ENCODE data around the gene DOLK. TPM values are rescaled to one million over a fixed set of nuclear protein-coding genes. Genes with fewer than 3 reads are reported as not detected.
"Not testable (repeated sequence)": the region's sequence is repeated elsewhere in the genome, so short reads cannot be mapped to it uniquely, and the experiment has no call there.

The DOLK gene
- total RNA-seq, 6 experiments from 2014 or later: 27.8 to 34.4 (median 31.6) TPM

DNA sequence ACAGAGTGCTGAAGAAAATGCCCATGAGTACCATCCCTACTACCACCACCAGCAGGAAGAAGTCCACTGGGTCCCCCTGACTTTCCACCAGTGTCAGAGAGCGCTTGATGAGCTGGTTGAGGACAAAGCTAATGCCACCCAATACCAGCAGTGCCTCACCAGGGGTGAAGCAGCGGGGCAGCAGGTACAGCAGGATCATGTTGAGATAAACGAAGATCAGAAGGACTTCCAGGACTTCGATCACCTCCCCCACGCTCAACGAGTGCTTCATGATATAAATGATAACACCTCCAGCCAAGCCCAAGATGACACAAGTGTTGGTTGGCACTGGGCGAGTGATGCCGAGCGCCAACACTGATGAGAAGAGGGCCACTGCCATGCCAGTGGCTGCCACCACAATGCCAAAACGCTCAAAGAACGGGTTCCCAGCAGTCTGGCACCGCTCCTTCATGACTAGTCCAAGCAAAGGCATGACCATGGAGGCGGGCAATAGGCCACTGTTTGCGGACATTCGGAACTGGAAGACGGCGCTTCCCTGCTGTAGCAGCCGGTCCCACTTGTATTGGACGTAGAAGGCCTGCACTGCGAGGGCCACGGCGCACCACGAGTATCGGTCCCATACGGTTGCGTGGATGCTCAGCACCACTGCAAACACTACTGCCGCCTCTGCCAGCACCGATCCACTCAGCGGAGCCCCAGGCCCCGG lies 679 bp downstream of the DOLK start:
- peak overlapping the region; percentile 99 for H3K4me3 Mint-ChIP-seq
- no peaks in the 10 kb centered on the region for H3K9me3 Mint-ChIP-seq
- DNase-seq: no peak
- TF ChIP-seq CTCF (IDR thresholded peaks at IDR 0.05): no peak
- H3K27me3 Mint-ChIP-seq (ENCODE audit: insufficient read depth): peaks cover 5% of the 10 kb centered on the region
- peaks cover 23% of the 10 kb centered on the region for H3K4me1 Mint-ChIP-seq (ENCODE audit: low read depth)
- peak overlapping the region; percentile 97 for H3K27ac Mint-ChIP-seq
- peaks cover 17% of the 10 kb centered on the region for H3K36me3 Mint-ChIP-seq (ENCODE audit: low read depth)

DNA sequence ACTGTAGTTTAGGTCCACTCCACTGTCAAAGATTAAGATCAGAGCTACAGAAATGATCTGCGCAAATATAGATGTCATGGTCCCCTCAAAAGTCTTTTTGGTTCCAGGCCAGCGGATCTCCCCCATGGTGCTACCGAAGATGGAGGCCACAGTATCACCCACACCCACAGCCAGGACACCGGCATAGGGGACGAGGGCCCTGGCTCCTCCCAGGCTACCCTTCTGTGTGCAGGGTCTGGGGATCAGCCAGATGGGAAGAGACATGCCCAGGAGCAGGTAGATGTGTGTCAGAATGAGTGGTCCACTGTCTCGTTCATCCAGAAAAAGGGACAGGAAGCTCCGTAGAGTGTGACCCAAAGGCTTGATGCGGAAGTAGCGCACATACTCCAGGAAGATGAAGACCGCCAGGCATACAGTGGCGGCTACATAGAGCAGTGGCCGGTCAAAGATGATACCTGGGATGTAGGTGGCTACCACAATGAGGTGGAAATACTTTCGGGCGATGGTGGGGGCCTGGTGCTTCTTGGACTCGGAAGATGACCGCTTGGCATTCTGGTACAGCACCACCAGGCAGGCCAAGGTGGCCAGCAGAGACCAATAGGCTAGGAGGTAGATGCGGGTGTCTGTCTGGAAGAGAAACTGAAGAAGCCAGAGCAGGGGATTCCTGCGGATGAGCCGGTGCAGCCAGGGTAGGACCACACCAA lies 1.5 kb downstream of the DOLK start:
- Mint-ChIP-seq H3K4me3 (peak overlapping the region; percentile 99), H3K27me3 (ENCODE audit: insufficient read depth) (peaks cover 5% of the 10 kb centered on the region), H3K36me3 (ENCODE audit: low read depth) (peaks cover 17% of the 10 kb centered on the region), H3K9me3 (no peaks in the 10 kb centered on the region), H3K27ac (0 out of 2 replicates have a peak overlapping the region, but pooled peaks have one; percentile 97), H3K4me1 (ENCODE audit: low read depth) (peaks cover 23% of the 10 kb centered on the region)
- no peak for TF ChIP-seq CTCF (IDR thresholded peaks at IDR 0.05)
- DNase-seq: no peak

- not testable (repeated sequence) for H3K27ac Mint-ChIP-seq; H3K9me3 Mint-ChIP-seq; DNase-seq; H3K4me3 Mint-ChIP-seq; H3K27me3 Mint-ChIP-seq (ENCODE audit: insufficient read depth)
- Mint-ChIP-seq H3K36me3 (ENCODE audit: low read depth) (peaks cover 17% of the 10 kb centered on the region), H3K4me1 (ENCODE audit: low read depth) (peaks cover 23% of the 10 kb centered on the region)
Observed at GRCh38 chr9:128944966-128945365, 2.4 kb downstream of the DOLK start.

DNA sequence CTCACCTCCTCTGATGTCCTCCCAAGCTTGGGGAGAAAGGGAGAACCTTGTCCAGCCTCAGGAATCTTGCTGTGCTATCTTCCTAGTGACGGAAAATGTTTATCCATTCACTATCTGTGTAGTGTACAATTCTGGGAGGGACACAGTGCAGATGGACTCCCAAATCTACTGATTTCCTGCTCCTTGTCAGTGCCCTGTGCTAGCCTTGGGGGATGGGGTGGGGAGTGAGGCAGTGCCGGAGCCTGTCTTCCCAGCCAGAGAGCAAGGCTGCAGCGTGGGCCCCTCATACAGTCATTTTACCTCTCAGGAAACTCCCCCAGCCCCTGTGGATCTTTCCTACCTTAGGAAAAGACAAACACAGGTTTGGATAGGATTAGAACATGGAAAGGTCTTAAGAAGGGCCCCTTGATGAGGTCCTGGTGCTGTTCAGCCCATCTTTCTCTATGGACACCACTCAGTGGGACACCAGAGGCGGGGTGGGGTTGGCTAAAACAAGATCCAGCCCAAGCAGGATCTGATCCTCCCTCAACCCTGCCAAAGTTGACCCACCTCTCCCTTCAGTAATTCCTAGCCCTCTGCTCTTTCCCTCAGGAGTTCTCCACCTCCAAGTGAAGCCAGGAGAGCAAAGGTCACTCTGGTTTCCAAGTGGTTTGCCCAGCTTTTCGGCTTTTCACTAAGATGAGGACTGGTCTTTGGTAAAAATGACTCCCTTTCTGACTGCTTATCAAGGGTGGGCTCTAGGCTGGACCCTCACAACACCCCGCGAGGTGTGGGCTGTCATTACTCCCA lies 3.4 kb downstream of the DOLK start:
- H3K36me3 Mint-ChIP-seq (ENCODE audit: low read depth): peaks cover 17% of the 10 kb centered on the region
- H3K4me1 Mint-ChIP-seq (ENCODE audit: low read depth): peaks cover 23% of the 10 kb centered on the region
- no peak for TF ChIP-seq CTCF (IDR thresholded peaks at IDR 0.05)
- H3K27me3 Mint-ChIP-seq (ENCODE audit: insufficient read depth): peaks cover 5% of the 10 kb centered on the region
- H3K9me3 Mint-ChIP-seq: no peaks in the 10 kb centered on the region
- no peak overlapping the region for H3K4me3 Mint-ChIP-seq
- DNase-seq: no peak
- H3K27ac Mint-ChIP-seq: no peak overlapping the region

GRCh38 chr9:128940946-128941755 lies 6.3 kb downstream of the DOLK start:
- Mint-ChIP-seq H3K4me1 (ENCODE audit: low read depth) (peaks cover 7% of the 10 kb centered on the region), H3K36me3 (ENCODE audit: low read depth) (peaks cover 8% of the 10 kb centered on the region), H3K27ac (no peak overlapping the region), H3K4me3 (no peak overlapping the region), H3K9me3 (no peaks in the 10 kb centered on the region), H3K27me3 (ENCODE audit: insufficient read depth) (peaks cover 4% of the 10 kb centered on the region)
- no peak for DNase-seq
- no peak for TF ChIP-seq CTCF (IDR thresholded peaks at IDR 0.05)
